HG03139 (cell line): ENCODE results near the gene NUMA1.

Source experiments
- ATAC-seq: cut with Tn5 transposase; IDR thresholded peaks from one replicate; pipeline ENCODE4 v1.9.1; 2021; ENCODE audit not compliant: unreplicated experiment

The NUMA1 gene

GRCh38 chr11:71976551-71976950 is 103.8 kb downstream of the NUMA1 start:
- no peak for ATAC-seq

DNA sequence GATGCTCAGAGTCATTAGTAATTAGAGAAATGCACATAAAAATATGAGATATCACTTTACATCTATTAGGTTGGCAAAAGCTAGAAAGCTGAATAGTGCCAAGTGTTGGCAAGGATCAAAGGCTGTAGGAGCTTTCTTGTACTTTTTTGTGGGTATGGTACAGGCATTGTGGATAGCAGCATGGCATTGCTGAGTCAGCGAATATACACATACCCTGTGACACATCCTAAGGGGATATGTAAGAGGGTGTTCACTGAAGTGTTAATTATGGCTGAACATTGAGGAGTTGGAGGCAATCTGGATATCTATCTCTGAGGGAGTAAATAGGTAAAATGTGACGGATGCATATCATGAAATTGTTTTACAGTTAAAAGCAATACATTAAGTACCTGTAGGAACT is 108.7 kb downstream of the NUMA1 start:
- ATAC-seq: no peak

- no peak for ATAC-seq
Observed at GRCh38 chr11:71964641-71965040, 115.7 kb downstream of the NUMA1 start.

DNA sequence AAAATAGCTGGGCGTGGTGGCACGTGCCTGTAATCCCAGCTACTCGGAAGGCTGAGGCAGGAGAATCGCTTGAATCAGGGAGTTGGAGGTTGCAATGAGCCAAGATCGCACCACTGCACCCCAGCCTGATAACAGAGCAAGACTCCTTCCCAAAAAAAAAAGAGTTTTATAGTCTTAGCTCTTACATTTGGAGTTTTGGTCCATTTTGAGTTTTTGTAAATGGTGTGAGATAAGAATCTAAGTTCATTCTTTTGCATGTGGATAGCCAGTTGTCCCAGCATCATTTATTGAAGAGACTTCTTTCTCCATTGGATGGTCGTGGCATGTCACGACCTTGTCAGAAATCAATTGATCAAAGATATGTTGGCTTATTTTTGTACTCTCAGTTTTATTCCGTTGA is 116.9 kb downstream of the NUMA1 start:
- no peak for ATAC-seq

DNA sequence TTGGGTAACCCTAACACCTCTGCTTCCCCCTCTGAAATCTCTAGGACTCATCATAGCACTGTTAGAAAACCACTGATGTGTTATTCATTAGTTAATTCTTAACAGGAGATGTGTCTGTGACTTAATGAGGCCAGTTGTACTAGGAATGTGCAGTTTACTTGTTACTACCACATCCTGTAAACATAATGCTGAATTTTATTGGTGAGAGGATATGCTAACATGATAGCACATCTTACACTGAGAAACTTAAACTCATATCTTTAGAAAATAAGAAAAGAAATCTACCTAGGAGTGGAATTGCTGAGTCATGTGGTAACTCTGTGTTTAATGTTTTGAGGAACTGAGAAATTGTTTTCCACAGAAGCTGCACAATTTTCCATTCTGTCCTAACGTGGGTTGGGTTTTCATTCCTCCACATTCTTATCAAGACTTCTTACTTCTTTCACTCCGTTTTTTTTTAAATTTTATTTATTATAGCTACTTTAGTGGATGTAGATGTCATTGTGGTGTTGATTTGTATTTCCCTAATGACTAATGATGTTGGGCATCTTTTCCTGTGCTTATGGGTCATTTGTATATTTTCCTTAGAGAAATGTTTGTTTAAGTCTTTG is 117.8 kb downstream of the NUMA1 start:
- ATAC-seq: peak; percentile 74

GRCh38 chr11:71955898-71956456 is 124.4 kb downstream of the NUMA1 start:
- no peak for ATAC-seq
